Stimulated activated naive CD4-positive, alpha-beta T cell treated with Interleukin-2 at 50 U/mL for 16 hours (primary cell): ENCODE measurements around the gene TAF1.
"Not testable (repeated sequence)": the region's sequence is repeated elsewhere in the genome, so short reads cannot be mapped to it uniquely, and the experiment has no call there.

ENCODE experiments used
- DNase-seq: peaks from one replicate; lab custom pipeline; 2025; lab: John Stamatoyannopoulos, UW

Gene TAF1, protein sequence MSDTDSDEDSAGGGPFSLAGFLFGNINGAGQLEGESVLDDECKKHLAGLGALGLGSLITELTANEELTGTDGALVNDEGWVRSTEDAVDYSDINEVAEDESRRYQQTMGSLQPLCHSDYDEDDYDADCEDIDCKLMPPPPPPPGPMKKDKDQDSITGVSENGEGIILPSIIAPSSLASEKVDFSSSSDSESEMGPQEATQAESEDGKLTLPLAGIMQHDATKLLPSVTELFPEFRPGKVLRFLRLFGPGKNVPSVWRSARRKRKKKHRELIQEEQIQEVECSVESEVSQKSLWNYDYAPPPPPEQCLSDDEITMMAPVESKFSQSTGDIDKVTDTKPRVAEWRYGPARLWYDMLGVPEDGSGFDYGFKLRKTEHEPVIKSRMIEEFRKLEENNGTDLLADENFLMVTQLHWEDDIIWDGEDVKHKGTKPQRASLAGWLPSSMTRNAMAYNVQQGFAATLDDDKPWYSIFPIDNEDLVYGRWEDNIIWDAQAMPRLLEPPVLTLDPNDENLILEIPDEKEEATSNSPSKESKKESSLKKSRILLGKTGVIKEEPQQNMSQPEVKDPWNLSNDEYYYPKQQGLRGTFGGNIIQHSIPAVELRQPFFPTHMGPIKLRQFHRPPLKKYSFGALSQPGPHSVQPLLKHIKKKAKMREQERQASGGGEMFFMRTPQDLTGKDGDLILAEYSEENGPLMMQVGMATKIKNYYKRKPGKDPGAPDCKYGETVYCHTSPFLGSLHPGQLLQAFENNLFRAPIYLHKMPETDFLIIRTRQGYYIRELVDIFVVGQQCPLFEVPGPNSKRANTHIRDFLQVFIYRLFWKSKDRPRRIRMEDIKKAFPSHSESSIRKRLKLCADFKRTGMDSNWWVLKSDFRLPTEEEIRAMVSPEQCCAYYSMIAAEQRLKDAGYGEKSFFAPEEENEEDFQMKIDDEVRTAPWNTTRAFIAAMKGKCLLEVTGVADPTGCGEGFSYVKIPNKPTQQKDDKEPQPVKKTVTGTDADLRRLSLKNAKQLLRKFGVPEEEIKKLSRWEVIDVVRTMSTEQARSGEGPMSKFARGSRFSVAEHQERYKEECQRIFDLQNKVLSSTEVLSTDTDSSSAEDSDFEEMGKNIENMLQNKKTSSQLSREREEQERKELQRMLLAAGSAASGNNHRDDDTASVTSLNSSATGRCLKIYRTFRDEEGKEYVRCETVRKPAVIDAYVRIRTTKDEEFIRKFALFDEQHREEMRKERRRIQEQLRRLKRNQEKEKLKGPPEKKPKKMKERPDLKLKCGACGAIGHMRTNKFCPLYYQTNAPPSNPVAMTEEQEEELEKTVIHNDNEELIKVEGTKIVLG (N-terminal part only)

GRCh38 chrX:71365875-71366673 is at the start of gene TAF1:
TAF1 (plus strand) TSS chrX:71366357; CDS start chrX:71366375, 18 bp downstream.
- DNase-seq, result peak; percentile 90

DNA sequence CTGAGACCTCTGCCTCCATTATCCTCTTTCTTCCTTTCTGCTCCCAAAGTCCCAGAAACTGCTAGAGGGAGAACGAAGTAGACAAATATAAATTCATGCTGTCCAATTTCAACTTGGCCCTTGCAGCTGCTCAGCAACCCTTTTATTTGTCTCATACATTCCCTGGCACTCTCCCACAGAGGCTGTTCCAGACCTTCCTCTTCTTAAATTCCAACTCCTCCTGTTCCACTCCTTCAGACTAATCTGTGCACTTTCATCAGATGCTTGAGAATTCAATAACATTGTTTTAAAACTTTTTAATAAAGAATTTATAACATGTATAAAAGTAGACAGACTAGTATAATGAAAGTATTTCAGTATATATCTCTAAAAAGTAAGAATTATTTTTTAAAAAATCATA is 49.2 kb upstream of the TAF1 start:
- not testable (repeated sequence) for DNase-seq

GRCh38 chrX:71320126-71320525 is 46.0 kb upstream of the TAF1 start:
- no peak for DNase-seq

- DNase-seq, result no peak
Observed at GRCh38 chrX:71321731-71322130, 44.4 kb upstream of the TAF1 start.

GRCh38 chrX:71324452-71324851 is 41.7 kb upstream of the TAF1 start:
- DNase-seq, result not testable (repeated sequence)

- no peak for DNase-seq
Observed at GRCh38 chrX:71326394-71326793, 39.8 kb upstream of the TAF1 start.

- DNase-seq, result not testable (repeated sequence)
Observed at GRCh38 chrX:71349151-71349665, 16.9 kb upstream of the TAF1 start.

DNA sequence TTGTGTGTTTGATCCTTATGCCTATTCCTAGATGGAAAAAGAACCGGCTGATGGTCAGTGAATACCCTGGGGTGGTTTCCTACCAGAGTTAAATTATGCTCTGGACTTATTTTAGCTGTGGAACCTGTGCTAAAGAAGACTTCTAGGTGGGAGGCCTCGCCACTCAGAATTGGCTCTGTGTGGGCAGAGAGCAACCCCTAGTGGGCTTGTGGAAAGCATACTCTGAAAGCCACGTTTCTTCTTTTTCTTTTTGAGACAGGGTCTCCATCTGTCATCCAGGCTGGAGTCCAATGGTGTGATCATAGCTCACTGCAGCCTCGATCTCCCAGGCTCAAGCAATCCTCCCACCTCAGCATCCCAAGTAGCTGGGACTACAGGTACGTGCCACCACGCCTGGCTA is 16.3 kb upstream of the TAF1 start:
- DNase-seq, result not testable (repeated sequence)

- not testable (repeated sequence) for DNase-seq
Observed at GRCh38 chrX:71352439-71352838, 13.7 kb upstream of the TAF1 start.

GRCh38 chrX:71364221-71364620 is 1.9 kb upstream of the TAF1 start:
- no peak for DNase-seq

GRCh38 chrX:71365356-71365874 is 742 bp upstream of the TAF1 start:
- no peak for DNase-seq

- peak; percentile 32 for DNase-seq
Observed at GRCh38 chrX:71366674-71367256, 608 bp downstream of the TAF1 start.

- DNase-seq, result peak; percentile 21
Observed at GRCh38 chrX:71367396-71367795, 1.2 kb downstream of the TAF1 start.

GRCh38 chrX:71372388-71372787 is 6.2 kb downstream of the TAF1 start:
- DNase-seq, result no peak

DNA sequence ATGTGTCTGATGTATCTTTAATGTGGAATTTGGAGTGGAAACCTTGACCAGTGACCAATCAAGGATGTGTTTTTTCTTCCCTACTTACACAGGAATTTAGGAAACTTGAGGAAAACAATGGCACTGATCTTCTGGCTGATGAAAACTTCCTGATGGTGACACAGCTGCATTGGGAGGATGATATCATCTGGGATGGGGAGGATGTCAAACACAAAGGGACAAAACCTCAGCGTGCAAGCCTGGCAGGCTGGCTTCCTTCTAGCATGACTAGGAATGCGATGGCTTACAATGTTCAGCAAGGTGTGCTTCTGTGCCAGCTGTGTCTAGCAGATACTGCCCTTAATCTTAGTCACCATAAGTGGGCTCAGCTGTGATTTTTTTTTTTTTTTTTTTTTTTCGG is 12.6 kb downstream of the TAF1 start:
- no peak for DNase-seq

- not testable (repeated sequence) for DNase-seq
Observed at GRCh38 chrX:71391725-71392124, 25.6 kb downstream of the TAF1 start.

- no peak for DNase-seq
Observed at GRCh38 chrX:71393919-71394318, 27.8 kb downstream of the TAF1 start.

DNA sequence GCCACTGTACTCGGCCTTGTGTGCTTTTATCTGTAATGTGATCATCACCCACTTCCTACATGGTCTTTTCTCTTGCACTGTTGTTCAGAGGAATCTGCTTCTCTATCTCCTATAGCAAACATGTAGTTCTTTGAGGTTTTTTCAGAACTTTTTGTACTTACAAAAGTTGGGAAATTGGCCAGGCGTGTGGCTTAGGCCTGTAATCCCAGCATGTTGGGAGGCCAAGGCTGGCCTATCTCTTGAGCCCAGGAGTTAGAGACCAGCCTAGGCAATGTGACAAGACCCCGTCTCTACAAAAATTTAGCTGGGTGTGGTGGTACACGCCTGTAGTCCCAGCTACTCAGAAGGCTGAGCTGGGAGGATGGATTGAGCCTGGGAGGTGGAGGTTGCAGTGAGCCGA is 30.4 kb downstream of the TAF1 start:
- no peak for DNase-seq

GRCh38 chrX:71400710-71401109 is 34.6 kb downstream of the TAF1 start:
- DNase-seq, result no peak

DNA sequence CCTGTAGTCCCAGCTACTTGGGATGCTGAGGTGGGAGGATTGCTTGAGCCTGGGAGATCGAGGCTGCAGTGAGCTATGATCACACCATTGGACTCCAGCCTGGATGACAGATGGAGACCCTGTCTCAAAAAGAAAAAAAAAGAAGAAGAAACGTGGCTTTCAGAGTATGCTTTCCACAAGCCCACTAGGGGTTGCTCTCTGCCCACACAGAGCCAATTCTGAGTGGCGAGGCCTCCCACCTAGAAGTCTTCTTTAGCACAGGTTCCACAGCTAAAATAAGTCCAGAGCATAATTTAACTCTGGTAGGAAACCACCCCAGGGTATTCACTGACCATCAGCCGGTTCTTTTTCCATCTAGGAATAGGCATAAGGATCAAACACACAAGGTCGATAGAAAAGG is 50.1 kb downstream of the TAF1 start:
- not testable (repeated sequence) for DNase-seq
